DOHH2 (cell line): ENCODE results near the gene PPAT.

Experiments used
- CTCF ChIP-seq: fragments of 200-600 bp; sonication (generic); IDR thresholded peaks from one replicate; pipeline ENCODE4 v1.5.1; 2014; ENCODE audit warnings: antibody characterized with exemption, mild to moderate bottlenecking, low read depth, low read length; ENCODE audit not compliant: poor library complexity, severe bottlenecking
- EZH2phosphoT487 ChIP-seq: fragments of 200-600 bp; sonication (generic); IDR thresholded peaks from 2 replicates; pipeline ENCODE4 v1.6.1; 2017; ENCODE audit warnings: borderline replicate concordance, mild to moderate bottlenecking, antibody characterized with exemption, low read length, moderate library complexity, mixed read lengths

DNA sequence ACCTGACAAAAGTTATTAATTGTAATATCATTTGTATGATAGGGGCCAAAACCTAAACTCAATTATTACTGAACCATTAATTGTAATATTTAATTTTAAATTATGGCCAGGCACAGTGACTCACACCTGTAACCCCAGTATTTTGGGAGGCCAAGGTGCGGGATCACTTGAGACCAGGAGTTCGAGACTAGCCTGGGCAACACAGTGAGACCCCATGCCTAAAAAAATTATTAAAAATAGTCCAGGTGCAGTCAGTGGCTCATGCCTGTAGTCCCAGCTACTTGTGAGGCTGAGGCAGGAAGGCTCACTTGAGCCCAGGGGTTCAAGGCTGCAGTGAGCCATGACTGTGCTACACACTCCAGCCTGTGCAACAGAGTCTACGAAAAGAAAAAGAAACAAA is 18.0 kb downstream of the PPAT start:
- TF ChIP-seq CTCF (no peak), EZH2phosphoT487 (no peak)
